Measurements from ENCODE around the gene GPATCH11. TPM values are rescaled to one million over a fixed set of nuclear protein-coding genes. Genes with fewer than 3 reads are reported as not detected.

GPATCH11 gene
- total RNA-seq, 4 donors from 2014 or later, result 30.3 to 61.4 (median 43.8) TPM

DNA sequence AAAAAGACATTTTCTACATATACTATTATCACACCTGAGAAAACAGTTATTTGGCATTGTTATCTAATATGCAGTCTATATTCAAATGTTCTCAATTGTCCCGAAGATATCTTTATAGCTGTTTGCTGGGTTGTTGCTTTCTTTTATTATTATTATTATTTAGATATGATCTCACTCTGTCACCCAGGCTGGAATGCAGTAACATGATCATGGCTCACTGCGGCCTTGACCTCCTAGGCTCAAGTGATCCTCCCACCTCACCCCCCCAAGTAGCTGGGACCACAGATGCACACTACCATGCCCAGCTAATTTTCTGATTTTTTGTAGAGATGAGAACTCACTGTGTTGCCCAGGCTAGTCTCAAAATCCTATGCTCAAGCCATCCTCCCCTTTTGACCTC lies 19.9 kb downstream of the GPATCH11 start:
- TF ChIP-seq, protein P1, sequence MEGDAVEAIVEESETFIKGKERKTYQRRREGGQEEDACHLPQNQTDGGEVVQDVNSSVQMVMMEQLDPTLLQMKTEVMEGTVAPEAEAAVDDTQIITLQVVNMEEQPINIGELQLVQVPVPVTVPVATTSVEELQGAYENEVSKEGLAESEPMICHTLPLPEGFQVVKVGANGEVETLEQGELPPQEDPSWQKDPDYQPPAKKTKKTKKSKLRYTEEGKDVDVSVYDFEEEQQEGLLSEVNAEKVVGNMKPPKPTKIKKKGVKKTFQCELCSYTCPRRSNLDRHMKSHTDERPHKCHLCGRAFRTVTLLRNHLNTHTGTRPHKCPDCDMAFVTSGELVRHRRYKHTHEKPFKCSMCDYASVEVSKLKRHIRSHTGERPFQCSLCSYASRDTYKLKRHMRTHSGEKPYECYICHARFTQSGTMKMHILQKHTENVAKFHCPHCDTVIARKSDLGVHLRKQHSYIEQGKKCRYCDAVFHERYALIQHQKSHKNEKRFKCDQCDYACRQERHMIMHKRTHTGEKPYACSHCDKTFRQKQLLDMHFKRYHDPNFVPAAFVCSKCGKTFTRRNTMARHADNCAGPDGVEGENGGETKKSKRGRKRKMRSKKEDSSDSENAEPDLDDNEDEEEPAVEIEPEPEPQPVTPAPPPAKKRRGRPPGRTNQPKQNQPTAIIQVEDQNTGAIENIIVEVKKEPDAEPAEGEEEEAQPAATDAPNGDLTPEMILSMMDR (IDR thresholded peaks at IDR 0.05; ENCODE audit: low read depth), result no peak

DNA sequence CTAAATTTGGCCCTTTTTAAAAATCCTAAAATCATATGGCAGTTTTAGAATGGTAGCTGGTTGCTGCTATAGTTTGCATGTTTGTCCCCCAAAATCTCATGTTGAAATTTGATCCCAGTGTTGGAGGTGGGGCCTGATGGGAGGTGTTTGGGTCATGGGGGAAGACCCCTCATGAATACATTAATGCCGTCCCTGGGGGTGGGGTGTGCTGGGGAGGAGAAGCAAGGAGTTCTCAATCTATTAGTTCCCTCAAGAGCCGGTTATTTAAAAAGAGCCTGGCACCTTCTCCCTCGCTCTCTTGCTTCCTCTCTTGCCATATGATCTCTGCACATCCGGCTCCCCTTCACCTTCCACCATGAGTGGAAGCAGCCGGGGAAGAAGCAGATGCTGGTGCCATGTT lies 20.8 kb downstream of the GPATCH11 start:
- TF ChIP-seq, protein P1 (IDR thresholded peaks at IDR 0.05; ENCODE audit: low read depth), result no peak

DNA sequence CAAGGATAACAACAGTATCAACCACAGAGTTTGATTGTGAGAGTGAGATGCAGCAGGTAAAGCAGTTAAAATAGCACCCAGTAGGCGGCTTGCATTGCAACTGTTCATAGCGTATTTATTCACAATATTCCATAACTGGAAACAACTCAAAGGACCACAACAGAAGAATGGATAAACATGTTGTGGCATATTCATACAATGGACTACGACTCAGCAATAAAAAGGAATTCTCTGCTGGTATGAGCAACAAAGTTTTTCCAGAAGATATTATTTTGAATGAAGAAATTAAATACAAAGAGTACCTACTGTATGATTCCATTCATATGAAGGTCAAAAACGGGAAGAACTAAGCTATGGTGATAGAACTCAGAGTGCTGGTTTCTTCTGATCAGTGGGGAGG lies 25.2 kb downstream of the GPATCH11 start:
- TF ChIP-seq, protein P1 (IDR thresholded peaks at IDR 0.05; ENCODE audit: low read depth), result no peak

DNA sequence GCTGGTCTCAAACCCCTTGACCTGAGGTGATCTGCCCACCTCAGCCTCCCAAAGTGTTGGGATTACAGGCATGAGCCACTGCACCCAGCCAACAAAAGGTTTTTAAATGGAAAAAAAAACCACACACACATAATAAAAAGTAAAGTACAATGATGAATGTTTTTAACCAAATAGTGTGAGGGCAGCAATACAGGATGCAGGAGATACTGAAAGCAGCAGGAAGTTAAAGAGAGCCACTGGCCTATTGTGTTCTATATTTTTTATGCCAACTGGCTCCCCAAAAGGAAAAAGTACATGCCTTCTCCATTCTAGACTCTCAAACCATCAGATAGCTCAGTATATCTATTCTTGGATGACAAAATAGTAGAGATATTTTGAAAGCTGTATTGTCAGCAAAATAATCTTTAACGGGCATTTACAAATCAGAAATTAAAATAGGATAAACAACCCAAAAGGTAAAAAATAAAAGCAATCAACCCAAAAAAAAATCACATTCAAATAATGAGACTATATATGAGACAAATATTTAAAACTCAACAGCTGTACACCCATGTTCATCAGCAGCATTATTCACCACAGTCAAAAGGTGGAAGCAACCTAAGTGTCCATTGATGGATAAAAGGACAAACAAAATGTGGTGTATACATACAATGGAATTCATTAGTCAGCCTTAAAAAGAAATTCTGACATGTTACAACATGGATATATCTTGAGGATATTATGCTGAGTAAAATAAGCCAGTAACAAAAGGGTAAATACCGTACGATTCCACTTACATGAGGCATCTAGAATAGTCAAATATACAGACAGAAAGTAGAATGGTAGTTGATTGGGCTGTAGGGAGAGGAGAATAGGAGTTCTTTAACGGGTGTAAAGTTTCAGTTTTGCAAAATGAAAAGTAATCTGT lies 26.2 kb downstream of the GPATCH11 start:
- TF ChIP-seq, protein P1 (IDR thresholded peaks at IDR 0.05; ENCODE audit: low read depth), result no peak

DNA sequence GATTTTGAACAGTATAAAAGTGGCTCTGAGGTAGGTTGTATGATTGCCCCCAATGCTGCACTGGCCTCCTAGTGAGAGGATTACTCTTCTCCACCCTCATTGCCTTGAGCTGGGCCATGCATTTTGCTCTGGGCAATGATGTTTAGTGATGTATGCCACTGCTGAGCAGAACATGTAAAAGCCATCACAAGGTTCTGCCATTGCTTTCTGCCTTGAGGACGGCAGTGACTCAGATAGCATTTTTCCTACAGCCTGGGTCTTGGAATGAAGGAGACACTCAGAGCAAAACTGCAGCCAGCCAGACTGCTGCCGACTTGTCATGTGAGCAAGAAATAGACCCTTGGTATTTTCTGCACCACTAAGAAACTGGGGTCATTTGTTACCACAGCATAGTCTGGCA lies 27.6 kb downstream of the GPATCH11 start:
- TF ChIP-seq, protein P1 (IDR thresholded peaks at IDR 0.05; ENCODE audit: low read depth), result no peak

DNA sequence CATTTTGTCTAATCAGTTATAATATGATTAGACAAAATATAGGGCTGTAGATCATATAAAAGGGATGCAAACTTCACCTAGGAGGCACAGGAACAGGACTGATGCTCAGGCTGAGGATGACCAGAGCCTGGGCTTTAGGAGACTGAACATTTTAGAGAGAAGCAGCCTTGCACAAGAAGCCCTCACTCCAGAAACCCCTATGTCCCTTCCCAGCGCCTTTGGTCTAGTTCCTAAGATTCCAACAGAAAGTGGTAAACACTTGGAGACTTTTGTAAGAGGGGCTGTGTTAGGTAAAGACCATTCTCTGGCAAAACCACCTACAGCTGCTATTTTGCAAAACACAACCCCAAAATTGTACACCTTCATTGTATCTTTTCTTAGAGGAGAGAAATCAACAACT lies 33.2 kb downstream of the GPATCH11 start:
- TF ChIP-seq, protein P1 (IDR thresholded peaks at IDR 0.05; ENCODE audit: low read depth), result no peak

DNA sequence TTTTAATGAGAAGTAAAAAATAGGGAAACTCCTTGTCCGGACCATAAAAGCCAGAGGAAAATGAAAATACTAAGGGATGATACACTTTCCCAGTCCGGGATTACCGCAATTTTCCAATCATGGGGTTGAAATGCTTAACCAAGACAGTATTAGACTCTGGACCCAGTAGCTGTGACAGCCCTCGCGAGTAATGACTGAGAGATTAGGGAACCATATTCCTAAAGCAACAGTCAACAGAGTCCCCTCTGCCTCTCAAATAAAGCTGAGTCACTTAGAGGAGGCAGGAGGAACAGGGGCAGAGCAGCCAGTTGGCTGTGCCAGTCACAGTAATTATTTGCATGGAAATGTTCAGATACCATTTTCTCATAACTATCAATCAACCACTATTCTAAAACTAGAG lies 34.8 kb downstream of the GPATCH11 start:
- TF ChIP-seq, protein P1 (IDR thresholded peaks at IDR 0.05; ENCODE audit: low read depth), result no peak

Measured in subcutaneous adipose tissue (tissue), 4 donors.